Measurements from ENCODE around the gene MAPK7. TPM values are rescaled to one million over a fixed set of nuclear protein-coding genes. Genes with fewer than 3 reads are reported as not detected.
A peak's percentile ranks its signal among the peaks of the same experiment; 100 is the strongest.

The MAPK7 gene
- total RNA-seq, 2 experiments from 2014 or later: 8.1 to 19.3 TPM

GRCh38 chr17:19361326-19361725, 17.0 kb upstream of the MAPK7 start:
- CTCF ChIA-PET (ENCODE audit: unreplicated experiment): interaction anchor here (0.6 kb wide), 1 partner anchor 70 kb away, joined by 3 read pairs; no protein-coding TSS in a partner anchor
- H3K4me1 ChIP-seq (ENCODE audit: insufficient read depth, low read length, poor library complexity, severe bottlenecking): peaks cover 16% of the 10 kb centered on the region
- no peaks in the 10 kb centered on the region for H3K9me2 ChIP-seq (ENCODE audit: insufficient read depth, low read length)
- peak overlapping the region; percentile 83 for H3K4me2 ChIP-seq (ENCODE audit: low read length)
- H2AFZ ChIP-seq (ENCODE audit: low read length): no peak overlapping the region
- DNase-seq (ENCODE audit: low spot score): no peak
- POLR2A ChIA-PET: no interaction called here
- H3K9me3 ChIP-seq (ENCODE audit: low read length): no peaks in the 10 kb centered on the region
- H3K4me3 ChIP-seq (ENCODE audit: low read depth, low read length, poor library complexity, severe bottlenecking): no peak overlapping the region
- intact Hi-C loops (cut with micrococcal nuclease; ENCODE audit: unreplicated experiment): loop anchor here (5.0 kb wide), 2 partner anchors 106 to 146 kb away; no protein-coding TSS in a partner anchor
- H3K27ac ChIP-seq (ENCODE audit: low read depth, low read length, poor library complexity, severe bottlenecking): no peak overlapping the region
- BruUV-seq (replicated peaks): no TSS peak
- peaks cover 3% of the 10 kb centered on the region; the same call in 1 of the 2 replicates for H3K79me2 ChIP-seq (ENCODE audit: insufficient read depth, low read depth, low read length)
- TF ChIP-seq EZH2phosphoT487 (IDR thresholded peaks at IDR 0.05; ENCODE audit: borderline replicate concordance, low read depth, low read length): no peak
- TF ChIP-seq, protein P1, sequence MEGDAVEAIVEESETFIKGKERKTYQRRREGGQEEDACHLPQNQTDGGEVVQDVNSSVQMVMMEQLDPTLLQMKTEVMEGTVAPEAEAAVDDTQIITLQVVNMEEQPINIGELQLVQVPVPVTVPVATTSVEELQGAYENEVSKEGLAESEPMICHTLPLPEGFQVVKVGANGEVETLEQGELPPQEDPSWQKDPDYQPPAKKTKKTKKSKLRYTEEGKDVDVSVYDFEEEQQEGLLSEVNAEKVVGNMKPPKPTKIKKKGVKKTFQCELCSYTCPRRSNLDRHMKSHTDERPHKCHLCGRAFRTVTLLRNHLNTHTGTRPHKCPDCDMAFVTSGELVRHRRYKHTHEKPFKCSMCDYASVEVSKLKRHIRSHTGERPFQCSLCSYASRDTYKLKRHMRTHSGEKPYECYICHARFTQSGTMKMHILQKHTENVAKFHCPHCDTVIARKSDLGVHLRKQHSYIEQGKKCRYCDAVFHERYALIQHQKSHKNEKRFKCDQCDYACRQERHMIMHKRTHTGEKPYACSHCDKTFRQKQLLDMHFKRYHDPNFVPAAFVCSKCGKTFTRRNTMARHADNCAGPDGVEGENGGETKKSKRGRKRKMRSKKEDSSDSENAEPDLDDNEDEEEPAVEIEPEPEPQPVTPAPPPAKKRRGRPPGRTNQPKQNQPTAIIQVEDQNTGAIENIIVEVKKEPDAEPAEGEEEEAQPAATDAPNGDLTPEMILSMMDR (conservative IDR thresholded peaks at IDR 0.05; ENCODE audit: low read length): no peak
- no peaks in the 10 kb centered on the region for H4K20me1 ChIP-seq (ENCODE audit: insufficient read depth, low read length)
- no peaks in the 10 kb centered on the region for H3K36me3 ChIP-seq (ENCODE audit: insufficient read depth, low read length)

DNA sequence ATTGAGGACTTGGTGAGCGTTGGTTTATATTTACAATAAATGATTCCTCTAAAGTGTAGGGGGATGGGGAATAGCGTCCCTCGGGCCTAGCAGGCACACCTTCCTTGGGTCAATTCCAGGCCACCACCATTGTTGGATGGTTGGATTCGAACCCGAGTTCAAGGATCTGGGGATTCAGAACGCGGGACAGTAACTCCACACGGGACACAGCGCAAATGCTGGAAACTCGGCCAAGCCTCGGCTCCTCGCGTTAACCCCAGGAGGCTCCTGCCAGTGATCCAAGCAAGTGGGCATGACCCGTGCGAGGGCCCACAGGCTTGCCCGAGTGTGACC, 16.4 kb upstream of the MAPK7 start:
- CTCF ChIA-PET (ENCODE audit: unreplicated experiment): interaction anchor here (2.6 kb wide), 1 partner anchor 16 kb away, joined by 9 read pairs; the partner anchor contains the start of gene MAPK7

More for the DNA sequence above, 16.4 kb upstream of the MAPK7 start:
- Histone ChIP-seq H3K4me3 (ENCODE audit: low read depth, low read length, poor library complexity, severe bottlenecking) (peak overlapping the region; percentile 74), H2AFZ (ENCODE audit: low read length) (peak overlapping the region; percentile 69; the same call in 1 of the 2 replicates), H3K36me3 (ENCODE audit: insufficient read depth, low read length) (no peaks in the 10 kb centered on the region), H3K9me2 (ENCODE audit: insufficient read depth, low read length) (no peaks in the 10 kb centered on the region), H3K4me2 (ENCODE audit: low read length) (peak overlapping the region; percentile 83), H3K27ac (ENCODE audit: low read depth, low read length, poor library complexity, severe bottlenecking) (no peak overlapping the region), H3K79me2 (ENCODE audit: insufficient read depth, low read depth, low read length) (peaks cover 3% of the 10 kb centered on the region; the same call in 1 of the 2 replicates), H4K20me1 (ENCODE audit: insufficient read depth, low read length) (no peaks in the 10 kb centered on the region), H3K9me3 (ENCODE audit: low read length) (no peaks in the 10 kb centered on the region), H3K4me1 (ENCODE audit: insufficient read depth, low read length, poor library complexity, severe bottlenecking) (peaks cover 16% of the 10 kb centered on the region)
- BruUV-seq (replicated peaks): no TSS peak
- POLR2A ChIA-PET: interaction anchor here (0.6 to 1.4 kb wide), 2 partner anchors 63 to 135 kb away, joined by 3 to 5 read pairs; no protein-coding TSS in a partner anchor
- intact Hi-C loops (cut with micrococcal nuclease; ENCODE audit: unreplicated experiment): loop anchor here (5.0 kb wide), 2 partner anchors 105 to 145 kb away; no protein-coding TSS in a partner anchor
- TF ChIP-seq, protein P1 (conservative IDR thresholded peaks at IDR 0.05; ENCODE audit: low read length): no peak
- no peak for TF ChIP-seq EZH2phosphoT487 (IDR thresholded peaks at IDR 0.05; ENCODE audit: borderline replicate concordance, low read depth, low read length)
- DNase-seq (ENCODE audit: low spot score): no peak
